K562 (cell line): ENCODE results near the gene DNAJB12. TPM values are rescaled to one million over a fixed set of nuclear protein-coding genes. Genes with fewer than 3 reads are reported as not detected.

Source experiments
- KLF1 ChIP-seq: fragments of 450-650 bp; IDR thresholded peaks from 2 replicates; pipeline ENCODE4 v1.6.1; 2016; ENCODE audit warnings: missing genetic modification characterization, missing compliant biosample characterization
- RBFOX2 ChIP-seq: fragments of 200-400 bp; formaldehyde crosslinking; IDR thresholded peaks from 2 replicates; pipeline ENCODE4 v1.6.1; 2017; ENCODE audit warnings: low read depth, mild to moderate bottlenecking, low read length, moderate library complexity
- ZBTB8A ChIP-seq: fragments of 450-650 bp; IDR thresholded peaks from 2 replicates; pipeline ENCODE4 v1.6.1; 2018; ENCODE audit warnings: mild to moderate bottlenecking, moderate library complexity; ENCODE audit not compliant: partially characterized antibody
- polyA plus RNA-seq, 8 experiments: library from polyadenylated mRNA; depleted of rRNA in 4 of 8; stranded (reverse) in 5 of 8; unstranded in 3 of 8; fragments of >200 nt; fragmentation: Nextera tagmentation in 2 of 8; fragmentation: Illumina TruSeq in 1 of 8; extraction: Ambion mirVana in 2 of 8; extraction: Trizol in 1 of 8; gene quantifications; 2 replicates each; pipeline versions ENCODE4 v1.2.1 to v1.2.3, GENCODE V29; 2011 to 2014; ENCODE audit warnings: inconsistent platforms in 1 of 8, missing spikeins in 1 of 8
- total RNA-seq, 7 experiments: library from RNA; depleted of rRNA in 6 of 7; stranded (reverse); fragments of >200 nt in 6 of 7; fragmentation: Illumina TruSeq in 2 of 7; extraction: Trizol in 2 of 7; gene quantifications; 2 replicates each; pipeline versions ENCODE4 v1.2.1 to v1.2.3, GENCODE V29; 2011 to 2021; ENCODE audit warnings: low replicate concordance in 1 of 7
- TF ChIP-seq, protein P1 (sequence below): IDR thresholded peaks from 2 replicates; pipeline ENCODE4 v1.6.1; 2012; ENCODE audit warnings: low read depth, low read length, improper control_type of control experiment, borderline replicate concordance
- TF ChIP-seq, protein P2 (sequence below): fragments of 450-650 bp; IDR thresholded peaks from 2 replicates; pipeline ENCODE4 v1.6.1; 2016; ENCODE audit warnings: borderline replicate concordance

The DNAJB12 gene
- total and polyA plus RNA-seq, 9 of the 15 experiments (the other 6 are each of a cell fraction or from before 2014, with no cell fraction given): 3.5 to 31.5 (median 20.3) TPM

DNA sequence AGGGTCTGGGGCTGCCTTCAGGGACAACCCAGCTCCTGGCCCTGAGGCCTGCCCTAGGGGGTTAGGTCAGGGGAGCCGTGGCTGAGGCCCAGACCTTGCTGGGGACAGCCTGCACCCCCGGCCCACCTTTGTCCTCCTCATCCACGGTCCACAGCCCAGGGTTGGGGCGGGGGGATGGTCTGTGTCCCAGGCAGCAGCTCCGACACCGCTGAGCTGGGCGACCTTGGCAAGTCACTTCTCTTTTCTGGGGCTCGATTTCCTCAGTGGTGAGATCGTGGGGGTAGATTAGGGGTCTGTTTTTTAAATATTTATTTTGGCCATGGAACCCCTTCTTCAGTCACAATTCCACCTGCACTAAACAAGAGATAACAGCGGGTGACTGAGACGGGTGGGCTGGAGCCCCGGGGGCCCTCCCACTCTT, 30.9 kb downstream of the DNAJB12 start (continued):
- TF ChIP-seq, protein P1, sequence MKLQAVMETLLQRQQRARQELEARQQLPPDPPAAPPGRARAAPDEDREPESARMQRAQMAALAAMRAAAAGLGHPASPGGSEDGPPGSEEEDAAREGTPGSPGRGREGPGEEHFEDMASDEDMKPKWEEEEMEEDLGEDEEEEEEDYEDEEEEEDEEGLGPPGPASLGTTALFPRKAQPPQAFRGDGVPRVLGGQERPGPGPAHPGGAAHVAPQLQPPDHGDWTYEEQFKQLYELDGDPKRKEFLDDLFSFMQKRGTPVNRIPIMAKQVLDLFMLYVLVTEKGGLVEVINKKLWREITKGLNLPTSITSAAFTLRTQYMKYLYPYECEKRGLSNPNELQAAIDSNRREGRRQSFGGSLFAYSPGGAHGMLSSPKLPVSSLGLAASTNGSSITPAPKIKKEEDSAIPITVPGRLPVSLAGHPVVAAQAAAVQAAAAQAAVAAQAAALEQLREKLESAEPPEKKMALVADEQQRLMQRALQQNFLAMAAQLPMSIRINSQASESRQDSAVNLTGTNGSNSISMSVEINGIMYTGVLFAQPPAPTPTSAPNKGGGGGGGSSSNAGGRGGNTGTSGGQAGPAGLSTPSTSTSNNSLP: no peak
- 0 out of 2 replicates have a peak, but pooled peaks have one; percentile 2 for TF ChIP-seq KLF1 (tag)
- TF ChIP-seq ZBTB8A: no peak
- TF ChIP-seq, protein P2, sequence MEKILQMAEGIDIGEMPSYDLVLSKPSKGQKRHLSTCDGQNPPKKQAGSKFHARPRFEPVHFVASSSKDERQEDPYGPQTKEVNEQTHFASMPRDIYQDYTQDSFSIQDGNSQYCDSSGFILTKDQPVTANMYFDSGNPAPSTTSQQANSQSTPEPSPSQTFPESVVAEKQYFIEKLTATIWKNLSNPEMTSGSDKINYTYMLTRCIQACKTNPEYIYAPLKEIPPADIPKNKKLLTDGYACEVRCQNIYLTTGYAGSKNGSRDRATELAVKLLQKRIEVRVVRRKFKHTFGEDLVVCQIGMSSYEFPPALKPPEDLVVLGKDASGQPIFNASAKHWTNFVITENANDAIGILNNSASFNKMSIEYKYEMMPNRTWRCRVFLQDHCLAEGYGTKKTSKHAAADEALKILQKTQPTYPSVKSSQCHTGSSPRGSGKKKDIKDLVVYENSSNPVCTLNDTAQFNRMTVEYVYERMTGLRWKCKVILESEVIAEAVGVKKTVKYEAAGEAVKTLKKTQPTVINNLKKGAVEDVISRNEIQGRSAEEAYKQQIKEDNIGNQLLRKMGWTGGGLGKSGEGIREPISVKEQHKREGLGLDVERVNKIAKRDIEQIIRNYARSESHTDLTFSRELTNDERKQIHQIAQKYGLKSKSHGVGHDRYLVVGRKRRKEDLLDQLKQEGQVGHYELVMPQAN: no peak
- TF ChIP-seq RBFOX2: peak; percentile 50; the same call in 1 of the 2 replicates
